ENCODE results near the gene DAPP1. TPM values are rescaled to one million over a fixed set of nuclear protein-coding genes. Genes with fewer than 3 reads are reported as not detected.

The DAPP1 gene
- total RNA-seq, 4 donors from 2014 or later, result 0.73 to 6.3 (median 1.8) TPM

DNA sequence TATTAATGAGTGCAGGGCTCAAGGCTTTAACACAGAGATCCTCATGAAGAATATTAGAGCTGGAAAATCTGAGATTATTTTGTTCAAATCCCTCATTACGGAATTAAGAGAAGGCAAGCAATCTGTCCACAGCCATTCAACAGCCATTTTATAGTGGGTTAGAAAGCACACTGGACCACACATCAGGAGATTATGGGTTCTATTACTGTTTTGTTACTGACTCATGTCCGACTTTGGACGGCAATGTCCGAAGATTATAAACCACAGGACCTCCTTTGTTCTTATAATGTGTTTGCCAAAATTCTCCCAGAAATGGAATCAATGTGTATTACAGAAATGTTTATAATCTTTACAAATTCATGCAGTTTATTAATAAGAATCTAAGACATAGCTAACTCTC, 69.5 kb downstream of the DAPP1 start:
- Histone ChIP-seq H3K27ac (peak overlapping the region in 3 of 4 donors; percentile 18 to 70 (median 39)), H3K9me3 (no peaks in the 10 kb centered on the region), H3K36me3 (peaks cover 0 to 52% of the 10 kb centered on the region in 2 donors), H3K27me3 (no peaks in the 10 kb centered on the region), H3K4me1 (peaks cover 0 to 64% (median 5%) of the 10 kb centered on the region in 3 donors), H3K4me3 (no peak overlapping the region)
- 51 to 77% methylated on average over 3 to 4 of the region's 4 CpGs for WGBS, 2 donors (ENCODE audit: low coverage in 1 of 2)
- TF ChIP-seq, protein P1, sequence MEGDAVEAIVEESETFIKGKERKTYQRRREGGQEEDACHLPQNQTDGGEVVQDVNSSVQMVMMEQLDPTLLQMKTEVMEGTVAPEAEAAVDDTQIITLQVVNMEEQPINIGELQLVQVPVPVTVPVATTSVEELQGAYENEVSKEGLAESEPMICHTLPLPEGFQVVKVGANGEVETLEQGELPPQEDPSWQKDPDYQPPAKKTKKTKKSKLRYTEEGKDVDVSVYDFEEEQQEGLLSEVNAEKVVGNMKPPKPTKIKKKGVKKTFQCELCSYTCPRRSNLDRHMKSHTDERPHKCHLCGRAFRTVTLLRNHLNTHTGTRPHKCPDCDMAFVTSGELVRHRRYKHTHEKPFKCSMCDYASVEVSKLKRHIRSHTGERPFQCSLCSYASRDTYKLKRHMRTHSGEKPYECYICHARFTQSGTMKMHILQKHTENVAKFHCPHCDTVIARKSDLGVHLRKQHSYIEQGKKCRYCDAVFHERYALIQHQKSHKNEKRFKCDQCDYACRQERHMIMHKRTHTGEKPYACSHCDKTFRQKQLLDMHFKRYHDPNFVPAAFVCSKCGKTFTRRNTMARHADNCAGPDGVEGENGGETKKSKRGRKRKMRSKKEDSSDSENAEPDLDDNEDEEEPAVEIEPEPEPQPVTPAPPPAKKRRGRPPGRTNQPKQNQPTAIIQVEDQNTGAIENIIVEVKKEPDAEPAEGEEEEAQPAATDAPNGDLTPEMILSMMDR (IDR thresholded peaks at IDR 0.05), result no peak
- TF ChIP-seq POLR2AphosphoS5 (IDR thresholded peaks at IDR 0.05), result no peak
- TF ChIP-seq POLR2A (IDR thresholded peaks at IDR 0.05), result no peak
- no peak for TF ChIP-seq EP300 (IDR thresholded peaks at IDR 0.05)
- no peak for ATAC-seq

DNA sequence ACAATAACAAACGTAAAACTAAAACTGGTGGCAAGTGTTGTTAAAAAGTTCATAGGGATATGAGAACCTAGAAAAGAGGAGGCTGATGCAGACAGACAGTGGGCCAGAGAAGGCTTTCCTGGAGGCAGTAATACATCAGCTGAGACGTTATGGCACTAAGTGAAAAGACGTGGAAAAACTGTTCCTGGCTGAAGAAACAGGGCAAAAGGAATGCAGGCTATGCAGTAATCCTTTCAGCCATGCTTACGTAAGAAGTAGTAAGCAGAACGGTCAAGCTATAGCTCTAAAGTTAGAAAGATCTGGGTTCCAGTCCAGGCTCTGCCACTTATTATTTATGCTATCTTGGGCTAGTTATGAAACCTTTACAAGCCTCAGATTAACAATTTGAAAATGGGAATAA, 71.2 kb downstream of the DAPP1 start:
- 16 to 26% methylated on average over 5 of the region's 5 CpGs for WGBS, 2 donors (ENCODE audit: low coverage in 1 of 2)
- H3K27ac ChIP-seq, result peak overlapping the region; percentile 62 to 70 (median 66)
- no peaks in the 10 kb centered on the region for H3K9me3 ChIP-seq
- no peaks in the 10 kb centered on the region for H3K27me3 ChIP-seq
- H3K4me3 ChIP-seq, result no peak overlapping the region
- peaks cover 0 to 41% of the 10 kb centered on the region in 2 donors for H3K36me3 ChIP-seq
- peaks cover 2 to 81% (median 5%) of the 10 kb centered on the region in 3 donors for H3K4me1 ChIP-seq
- TF ChIP-seq POLR2AphosphoS5 (IDR thresholded peaks at IDR 0.05), result peak; percentile 28
- TF ChIP-seq, protein P1 (IDR thresholded peaks at IDR 0.05), result no peak
- no peak for TF ChIP-seq EP300 (IDR thresholded peaks at IDR 0.05)
- peak; percentile 84 for ATAC-seq

DNA sequence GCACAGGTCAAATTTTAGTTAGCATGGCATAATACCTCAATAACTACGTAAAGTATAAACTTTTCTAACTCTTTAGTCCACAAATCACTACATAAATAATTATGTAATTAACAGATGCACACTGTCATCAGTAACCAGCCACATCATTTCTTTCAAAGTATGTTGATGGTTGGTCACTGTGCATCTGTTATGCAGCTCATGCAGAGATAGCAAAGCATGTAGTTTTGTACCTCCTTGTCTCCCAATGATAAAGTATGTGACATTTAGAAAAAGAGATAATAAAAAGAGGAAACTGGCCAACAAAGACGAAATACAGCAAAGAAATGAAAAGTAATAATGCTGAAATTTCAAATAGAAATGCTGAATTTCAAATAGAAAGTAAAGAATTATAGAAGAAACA, 74.7 kb downstream of the DAPP1 start:
- Histone ChIP-seq H3K9me3 (no peaks in the 10 kb centered on the region), H3K4me1 (peaks cover 5 to 80% (median 8%) of the 10 kb centered on the region in 3 donors), H3K36me3 (peaks cover 0 to 11% of the 10 kb centered on the region in 2 donors), H3K27me3 (no peaks in the 10 kb centered on the region), H3K27ac (no peak overlapping the region), H3K4me3 (no peak overlapping the region)
- WGBS, 2 donors (ENCODE audit: low coverage in 1 of 2), result 52 to 72% methylated on average over 2 of the region's 2 CpGs
- no peak for ATAC-seq
- TF ChIP-seq EP300 (IDR thresholded peaks at IDR 0.05) (no peak), POLR2AphosphoS5 (IDR thresholded peaks at IDR 0.05) (no peak), POLR2A (IDR thresholded peaks at IDR 0.05) (no peak)
- TF ChIP-seq, protein P1 (IDR thresholded peaks at IDR 0.05), result no peak

DNA sequence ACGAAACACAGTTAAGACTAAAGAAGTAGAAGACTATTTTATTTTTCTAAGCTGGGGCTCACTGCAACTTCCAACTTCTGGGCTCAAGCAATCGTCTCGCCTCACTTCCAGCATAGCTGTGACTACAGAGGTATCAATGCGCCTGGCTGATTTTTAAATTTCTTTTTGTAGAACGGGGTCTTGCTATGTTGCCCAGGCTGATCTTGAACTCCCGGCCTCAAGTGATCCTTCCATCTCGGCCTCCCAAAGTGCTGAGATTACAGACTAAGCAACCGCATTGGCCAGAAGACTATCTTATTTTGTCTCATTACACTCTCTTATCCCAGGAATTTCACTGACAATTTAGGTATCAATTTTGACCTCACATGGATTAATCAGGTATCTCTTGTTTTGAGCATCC, 76.4 kb downstream of the DAPP1 start:
- H3K4me1 ChIP-seq, result peaks cover 3 to 67% (median 5%) of the 10 kb centered on the region in 3 donors
- peaks cover 0 to 4% of the 10 kb centered on the region in 2 donors for H3K36me3 ChIP-seq
- peak overlapping the region; percentile 67 to 82 for H3K4me3 ChIP-seq
- WGBS, 2 donors (ENCODE audit: low coverage in 1 of 2), result 94% methylated on average over 6 to 8 of the region's 8 CpGs
- no peaks in the 10 kb centered on the region for H3K27me3 ChIP-seq
- H3K9me3 ChIP-seq, result no peaks in the 10 kb centered on the region
- peak overlapping the region in 1 of 4 donors; percentile 86 for H3K27ac ChIP-seq
- no peak for TF ChIP-seq POLR2A (IDR thresholded peaks at IDR 0.05)
- no peak for TF ChIP-seq EP300 (IDR thresholded peaks at IDR 0.05)
- no peak for TF ChIP-seq POLR2AphosphoS5 (IDR thresholded peaks at IDR 0.05)
- TF ChIP-seq, protein P1 (IDR thresholded peaks at IDR 0.05), result no peak
- no peak for ATAC-seq

- Histone ChIP-seq H3K36me3 (peaks cover 0 to 6% of the 10 kb centered on the region in 2 donors), H3K4me3 (peak overlapping the region; percentile 67 to 82), H3K27me3 (no peaks in the 10 kb centered on the region), H3K9me3 (no peaks in the 10 kb centered on the region), H3K27ac (peak overlapping the region; percentile 70 to 89 (median 86)), H3K4me1 (peaks cover 3 to 60% (median 5%) of the 10 kb centered on the region in 3 donors)
- TF ChIP-seq, protein P1 (IDR thresholded peaks at IDR 0.05), result no peak
- no peak for TF ChIP-seq EP300 (IDR thresholded peaks at IDR 0.05)
- TF ChIP-seq POLR2A (IDR thresholded peaks at IDR 0.05), result no peak
- no peak for TF ChIP-seq POLR2AphosphoS5 (IDR thresholded peaks at IDR 0.05)
- 0 to 20% methylated on average over 1 to 8 of the region's 12 CpGs for WGBS, 2 donors (ENCODE audit: low coverage in 1 of 2)
- ATAC-seq, result peak; percentile 29
Observed at GRCh38 chr4:99893839-99894160, 77.2 kb downstream of the DAPP1 start.

Measured in gastroesophageal sphincter (tissue), 4 donors.